Tibial artery (tissue), 4 donors: ENCODE measurements around the gene FXYD4.
"Not testable (repeated sequence)": the region's sequence is repeated elsewhere in the genome, so short reads cannot be mapped to it uniquely, and the experiment has no call there.

ENCODE experiments used
- DNase-seq, 2 donors: peaks; one replicate each; pipeline ENCODE4 v3.0.0-alpha.2; 2019
- H3K27ac ChIP-seq, 2 donors: fragments of 200-600 bp; sonication (generic) in 1 of 2; 1 replicate in 1 of 2; 2 replicates in 1 of 2; pipeline ENCODE4 v1.5.1; 2018 to 2019; ENCODE audit warnings: mild to moderate bottlenecking in 1 of 2
- H3K27me3 ChIP-seq, 2 donors: fragments of 200-600 bp; sonication (generic) in 1 of 2; one replicate each; pipeline versions ENCODE4 v1.5.1 to v1.6.0; 2016 to 2019
- H3K36me3 ChIP-seq, 3 donors: fragments of 200-600 bp; sonication (generic) in 2 of 3; one replicate each; pipeline ENCODE4 v1.5.1; 2016 to 2019; ENCODE audit warnings: mild to moderate bottlenecking in 2 of 3
- H3K4me1 ChIP-seq, 4 donors: fragments of 200-600 bp; sonication (generic) in 2 of 4; 1 replicate in 3 of 4; 2 replicates in 1 of 4; pipeline ENCODE4 v1.5.1; 2016 to 2019
- H3K4me3 ChIP-seq, 2 donors: fragments of 200-600 bp; sonication (generic) in 1 of 2; 1 replicate in 1 of 2; 2 replicates in 1 of 2; pipeline ENCODE4 v1.5.1; 2018 to 2019; ENCODE audit warnings: mild to moderate bottlenecking in 2 of 2
- H3K9me3 ChIP-seq, 3 donors: fragments of 200-600 bp; sonication (generic) in 1 of 3; one replicate each; pipeline ENCODE4 v1.5.1; 2016 to 2019
- CTCF ChIP-seq, 2 experiments: fragments of 200-600 bp in 1 of 2; fragments of 450-650 bp in 1 of 2; IDR thresholded peaks; one replicate each; pipeline ENCODE4 v1.5.1; 2017 to 2019; ENCODE audit warnings: antibody characterized with exemption in 2 of 2, mild to moderate bottlenecking in 1 of 2, moderate library complexity in 1 of 2
- intact Hi-C: fragments of 100-400 bp; cut with DNase I; formaldehyde crosslinking; loops from one replicate; pipeline ENCODE4 v1.15.0; 2023; ENCODE audit warnings: low total_unique reads

The FXYD4 gene

DNA sequence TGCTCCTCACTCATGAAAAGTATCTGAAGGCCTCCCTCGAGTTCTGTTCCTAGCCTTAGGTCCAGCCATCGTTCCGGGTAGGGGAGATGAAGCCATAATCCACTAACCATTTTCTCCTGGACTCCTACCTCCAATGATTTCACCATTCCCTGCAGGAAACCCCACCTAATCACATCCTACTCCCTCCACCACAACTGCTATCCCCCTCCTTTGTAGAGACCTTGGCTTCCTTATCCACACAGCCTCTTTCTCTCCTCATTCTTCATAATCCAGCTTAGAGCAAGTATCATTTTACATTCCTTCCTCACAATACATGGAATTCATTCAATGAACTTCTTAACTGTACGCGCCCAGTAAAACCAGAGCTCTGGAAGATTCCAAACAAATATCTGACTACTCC, 18.9 kb downstream of the FXYD4 start:
- TF ChIP-seq CTCF (IDR thresholded peaks at IDR 0.05) = no peak
- Histone ChIP-seq H3K9me3 (no peaks in the 10 kb centered on the region), H3K36me3 (peaks cover 72 to 98% (median 78%) of the 10 kb centered on the region in 3 donors), H3K4me1 (peaks cover 0 to 18% (median 7%) of the 10 kb centered on the region in 4 donors), H3K4me3 (no peak overlapping the region), H3K27ac (no peak overlapping the region), H3K27me3 (no peaks in the 10 kb centered on the region)
- no peak for DNase-seq
- intact Hi-C loops = no loop called here

GRCh38 chr10:43390759-43391158, 19.3 kb downstream of the FXYD4 start:
- Histone ChIP-seq H3K36me3 (peaks cover 72 to 94% (median 75%) of the 10 kb centered on the region in 3 donors), H3K4me1 (peaks cover 0 to 23% (median 11%) of the 10 kb centered on the region in 4 donors), H3K9me3 (no peaks in the 10 kb centered on the region), H3K27me3 (no peaks in the 10 kb centered on the region), H3K4me3 (no peak overlapping the region), H3K27ac (peak overlapping the region in 1 of 2 donors; percentile 22)
- TF ChIP-seq CTCF (IDR thresholded peaks at IDR 0.05) = peak; percentile 39 to 48
- DNase-seq = no peak
- intact Hi-C loops = no loop called here

DNA sequence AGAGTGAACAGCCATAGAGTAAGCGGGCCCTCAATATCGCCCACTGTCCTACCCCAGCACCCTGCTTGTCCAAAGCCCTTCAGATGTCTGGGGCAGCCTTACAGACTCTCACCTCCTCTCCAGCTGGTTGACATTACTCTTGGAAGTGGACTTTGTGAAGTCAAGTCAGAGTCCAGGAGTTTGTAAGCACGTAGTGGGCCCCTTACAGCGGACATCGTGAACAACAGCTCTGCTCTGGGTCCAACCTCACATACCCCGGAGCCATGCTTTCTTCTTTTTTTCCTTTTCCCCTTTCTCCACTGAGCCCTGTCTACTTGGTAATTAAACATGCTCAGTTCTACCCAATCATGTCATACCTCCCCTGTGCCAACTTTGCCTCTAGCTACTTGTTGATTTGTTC, 20.1 kb downstream of the FXYD4 start:
- Histone ChIP-seq H3K27me3 (no peaks in the 10 kb centered on the region), H3K27ac (no peak overlapping the region), H3K4me1 (peaks cover 0 to 28% (median 16%) of the 10 kb centered on the region in 4 donors), H3K4me3 (no peak overlapping the region), H3K9me3 (no peaks in the 10 kb centered on the region), H3K36me3 (peaks cover 66 to 88% (median 72%) of the 10 kb centered on the region in 3 donors)
- no peak for DNase-seq
- intact Hi-C loops = no loop called here
- TF ChIP-seq CTCF (IDR thresholded peaks at IDR 0.05) = no peak

- H3K9me3 ChIP-seq = no peaks in the 10 kb centered on the region
- DNase-seq = peak in 1 of 2 donors; percentile 19
- no peak overlapping the region for H3K27ac ChIP-seq
- H3K27me3 ChIP-seq = no peaks in the 10 kb centered on the region
- H3K4me3 ChIP-seq = no peak overlapping the region
- TF ChIP-seq CTCF (IDR thresholded peaks at IDR 0.05) = no peak
- H3K4me1 ChIP-seq = peaks cover 0 to 32% (median 18%) of the 10 kb centered on the region in 4 donors
- H3K36me3 ChIP-seq = peaks cover 54 to 75% (median 60%) of the 10 kb centered on the region in 3 donors
- intact Hi-C loops = no loop called here
Measured at GRCh38 chr10:43392748-43393147, 21.3 kb downstream of the FXYD4 start.

GRCh38 chr10:43393186-43393585, 21.8 kb downstream of the FXYD4 start:
- H3K27me3 ChIP-seq, DNase-seq, intact Hi-C loops, H3K4me3 ChIP-seq, H3K27ac ChIP-seq, H3K9me3 ChIP-seq: not testable (repeated sequence)
- Histone ChIP-seq H3K36me3 (peaks cover 49 to 71% (median 55%) of the 10 kb centered on the region in 3 donors), H3K4me1 (peaks cover 0 to 36% (median 20%) of the 10 kb centered on the region in 4 donors)

- intact Hi-C loops = no loop called here
- no peak overlapping the region for H3K4me3 ChIP-seq
- no peak for TF ChIP-seq CTCF (IDR thresholded peaks at IDR 0.05)
- no peak for DNase-seq
- H3K27me3 ChIP-seq = no peaks in the 10 kb centered on the region
- peaks cover 43 to 65% (median 53%) of the 10 kb centered on the region in 3 donors for H3K36me3 ChIP-seq
- no peak overlapping the region for H3K27ac ChIP-seq
- no peaks in the 10 kb centered on the region for H3K9me3 ChIP-seq
- H3K4me1 ChIP-seq = peaks cover 0 to 42% (median 26%) of the 10 kb centered on the region in 4 donors
Measured at GRCh38 chr10:43393606-43394360, 22.3 kb downstream of the FXYD4 start.
